ENCODE data around the gene TC2N. TPM values are rescaled to one million over a fixed set of nuclear protein-coding genes. Genes with fewer than 3 reads are reported as not detected.

The TC2N gene
- total RNA-seq (100 to 1,000 TPM; 126 to 284 TPM), polyA plus RNA-seq (10 to 100 TPM; 50.7 to 66.4 TPM)
- long read RNA-seq, donor 1, full-length matches to known transcripts, result 3 of 243 reads
- long read RNA-seq, donor 1, partial matches to known transcripts, result 45 of 243 reads
- long read RNA-seq, donor 1, other reads (novel, unspliced or antisense), result 195 of 243 reads
- long read RNA-seq, donor 2, full-length matches to known transcripts, result 9 of 42 reads
- long read RNA-seq, donor 2, partial matches to known transcripts, result 5 of 42 reads
- long read RNA-seq, donor 2, other reads (novel, unspliced or antisense), result 28 of 42 reads

DNA sequence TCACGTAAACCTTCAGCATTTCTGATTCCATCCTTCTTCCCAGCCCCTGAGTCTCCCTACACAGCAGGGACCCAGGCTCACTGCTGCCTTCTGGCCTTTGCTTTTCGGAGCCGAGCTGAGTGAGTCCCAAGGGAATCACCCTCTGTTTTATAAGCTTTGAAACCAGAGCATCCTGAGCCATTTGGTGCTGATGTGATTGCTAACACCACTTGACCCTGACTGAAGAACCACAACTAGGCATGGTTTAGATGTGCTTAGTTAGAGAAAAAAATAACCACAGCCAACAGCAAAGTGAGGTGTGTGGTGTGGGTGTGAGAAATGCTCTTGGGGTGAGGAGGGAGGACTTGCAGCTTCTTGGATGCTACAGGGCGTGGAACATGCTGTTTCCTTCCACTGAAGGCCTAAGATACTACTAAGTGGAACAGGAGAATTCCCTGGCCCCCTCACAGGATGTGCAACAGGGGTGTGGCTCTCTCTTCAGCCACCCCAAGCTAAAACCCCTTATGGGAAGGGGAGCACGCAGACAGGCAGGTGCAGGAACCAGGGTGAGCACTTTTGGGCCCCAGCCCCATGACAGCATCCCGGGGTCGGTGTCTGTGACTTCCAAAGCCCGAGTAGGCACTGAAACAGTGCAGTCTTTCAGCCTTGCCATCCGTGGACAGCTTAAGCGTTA is at the start of gene TC2N:
TSS of gene TC2N (minus strand) at position 221 of the 673 bp plus-strand sequence. CDS start 53,767 bp downstream, outside the sequence.
- no peaks in the 10 kb centered on the region for H3K9me3 ChIP-seq (ENCODE audit: control insufficient read depth, low read length)
- H3K4me3 ChIP-seq (ENCODE audit: low read length in 2 of 2), result no peak within 1 kb of the TSS
- ATAC-seq (ENCODE audit: low FRiP score), result no peak
- H3K4me1 ChIP-seq (ENCODE audit: control insufficient read depth in 1 of 2, insufficient read depth in 2 of 2, low read length in 2 of 2), result peaks cover 0 to 4% of the 10 kb centered on the region in 2 donors
- WGBS, 2 donors, result 69 to 75% methylated on average over 10 of the region's 10 CpGs
- intact Hi-C loops (cut with DNase I), result no loop called here
- no peaks in the 10 kb centered on the region for H3K27me3 ChIP-seq (ENCODE audit: control insufficient read depth in 1 of 2, insufficient read depth in 2 of 2, low read length in 1 of 2)
- H3K36me3 ChIP-seq (ENCODE audit: control insufficient read depth in 1 of 2, insufficient read depth in 2 of 2, low read length in 1 of 2), result peaks cover 7 to 8% of the 10 kb centered on the region in 2 donors
- no peak for DNase-seq
- H3K27ac ChIP-seq (ENCODE audit: low read depth in 1 of 2, low read length in 2 of 2), result peak within 1 kb of the TSS in 1 of 2 donors; percentile 33

DNA sequence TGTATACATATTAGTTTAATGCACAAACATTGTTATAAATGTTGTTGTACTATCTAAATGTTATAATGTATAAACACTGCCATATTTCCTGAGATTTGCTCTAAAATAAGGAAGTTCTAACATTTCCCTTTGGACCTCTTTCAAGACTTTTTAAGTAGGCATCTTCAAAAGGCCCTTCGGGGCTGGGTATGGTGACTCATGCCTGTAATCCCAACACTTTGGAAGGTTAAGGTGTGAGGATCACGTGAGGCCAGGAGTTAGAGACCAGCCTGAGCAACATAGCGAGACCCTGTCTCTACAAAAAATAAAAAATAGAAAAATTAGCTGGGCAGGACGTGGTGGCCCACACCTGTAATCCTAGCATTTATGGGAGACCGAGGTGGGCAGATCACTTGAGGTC is 44.7 kb upstream of the TC2N start:
- H3K36me3 ChIP-seq (ENCODE audit: control insufficient read depth in 1 of 2, insufficient read depth in 2 of 2, low read length in 1 of 2), result peaks cover 0 to 2% of the 10 kb centered on the region in 2 donors
- no peak overlapping the region for H3K27ac ChIP-seq (ENCODE audit: low read depth in 1 of 2, low read length in 2 of 2)
- intact Hi-C loops (cut with DNase I), result loop anchor here in 1 of 2 donors (5.0 kb wide), 1 partner anchor 265 kb away; no protein-coding TSS in a partner anchor
- H3K4me1 ChIP-seq (ENCODE audit: control insufficient read depth in 1 of 2, insufficient read depth in 2 of 2, low read length in 2 of 2), result peaks cover 3% of the 10 kb centered on the region in 2 donors
- 63 to 66% methylated on average over 5 of the region's 5 CpGs for WGBS, 2 donors
- ATAC-seq (ENCODE audit: low FRiP score) (no peak), DNase-seq (no peak)
- no peaks in the 10 kb centered on the region for H3K27me3 ChIP-seq (ENCODE audit: control insufficient read depth in 1 of 2, insufficient read depth in 2 of 2, low read length in 1 of 2)
- no peak overlapping the region for H3K4me3 ChIP-seq (ENCODE audit: low read length in 2 of 2)
- no peaks in the 10 kb centered on the region for H3K9me3 ChIP-seq (ENCODE audit: control insufficient read depth, low read length)

- DNase-seq (no peak), ATAC-seq (ENCODE audit: low FRiP score) (peak; percentile 52)
- WGBS, 2 donors, result 40 to 44% methylated on average over 9 of the region's 9 CpGs
- Histone ChIP-seq H3K4me1 (ENCODE audit: control insufficient read depth in 1 of 2, insufficient read depth in 2 of 2, low read length in 2 of 2) (peaks cover 3% of the 10 kb centered on the region in 2 donors), H3K9me3 (ENCODE audit: control insufficient read depth, low read length) (no peaks in the 10 kb centered on the region), H3K36me3 (ENCODE audit: control insufficient read depth in 1 of 2, insufficient read depth in 2 of 2, low read length in 1 of 2) (peaks cover 0 to 2% of the 10 kb centered on the region in 2 donors), H3K27me3 (ENCODE audit: control insufficient read depth in 1 of 2, insufficient read depth in 2 of 2, low read length in 1 of 2) (no peaks in the 10 kb centered on the region), H3K4me3 (ENCODE audit: low read length in 2 of 2) (no peak overlapping the region), H3K27ac (ENCODE audit: low read depth in 1 of 2, low read length in 2 of 2) (peak overlapping the region; percentile 21 to 43)
- intact Hi-C loops (cut with DNase I), result loop anchor here in 1 of 2 donors (5.0 kb wide), 1 partner anchor 264 kb away; no protein-coding TSS in a partner anchor
These were observed 44.2 kb upstream of the TC2N start for GRCh38 chr14:91911474-91912032.

DNA sequence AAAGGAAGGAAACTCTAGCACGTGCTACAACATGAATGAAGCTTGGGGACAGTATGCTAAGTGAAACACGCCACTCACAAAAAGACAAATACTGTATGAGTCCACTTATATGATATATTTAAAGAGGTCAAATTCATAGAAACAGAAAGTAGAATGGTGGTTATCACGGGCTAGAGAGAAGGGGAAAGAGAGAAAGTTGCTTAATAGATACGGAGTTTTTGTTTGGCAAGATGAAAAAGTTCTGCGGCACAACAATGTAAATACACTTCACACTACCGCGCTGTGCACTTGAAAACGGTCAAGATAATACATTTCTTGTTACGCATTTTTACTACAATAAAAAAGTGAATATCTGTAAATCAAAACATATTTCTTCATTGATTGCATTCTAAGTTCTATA is 42.9 kb upstream of the TC2N start:
- no peak overlapping the region for H3K4me3 ChIP-seq (ENCODE audit: low read length in 2 of 2)
- intact Hi-C loops (cut with DNase I), result loop anchor here in 1 of 2 donors (5.0 kb wide), 1 partner anchor 263 kb away; no protein-coding TSS in a partner anchor
- peaks cover 0 to 2% of the 10 kb centered on the region in 2 donors for H3K36me3 ChIP-seq (ENCODE audit: control insufficient read depth in 1 of 2, insufficient read depth in 2 of 2, low read length in 1 of 2)
- no peaks in the 10 kb centered on the region for H3K27me3 ChIP-seq (ENCODE audit: control insufficient read depth in 1 of 2, insufficient read depth in 2 of 2, low read length in 1 of 2)
- ATAC-seq (ENCODE audit: low FRiP score) (no peak), DNase-seq (no peak)
- H3K4me1 ChIP-seq (ENCODE audit: control insufficient read depth in 1 of 2, insufficient read depth in 2 of 2, low read length in 2 of 2), result peaks cover 3% of the 10 kb centered on the region in 2 donors
- H3K27ac ChIP-seq (ENCODE audit: low read depth in 1 of 2, low read length in 2 of 2), result no peak overlapping the region
- H3K9me3 ChIP-seq (ENCODE audit: control insufficient read depth, low read length), result no peaks in the 10 kb centered on the region
- WGBS, 2 donors, result 79 to 85% methylated on average over 9 of the region's 9 CpGs

DNA sequence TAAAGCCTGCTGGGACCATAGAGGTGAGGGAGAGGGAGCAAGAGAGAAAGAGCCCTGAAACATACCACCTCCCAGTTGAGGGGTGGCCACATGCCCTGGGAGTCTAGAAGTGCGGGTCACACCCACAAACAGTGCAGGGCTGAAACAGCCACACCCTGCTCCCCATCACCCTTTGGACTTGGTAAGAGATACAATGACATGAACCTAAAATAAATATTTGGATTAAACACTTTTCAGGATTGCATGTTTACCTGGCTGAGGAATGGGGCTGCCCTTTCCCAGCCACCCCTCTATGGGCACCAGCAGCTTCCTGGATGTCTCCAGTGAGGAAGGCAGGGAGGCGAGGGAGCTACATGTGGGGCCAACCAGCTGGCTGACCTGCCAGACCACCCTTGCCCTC is 39.0 kb upstream of the TC2N start:
- Histone ChIP-seq H3K27ac (ENCODE audit: low read depth in 1 of 2, low read length in 2 of 2) (peak overlapping the region in 1 of 2 donors; percentile 53), H3K36me3 (ENCODE audit: control insufficient read depth in 1 of 2, insufficient read depth in 2 of 2, low read length in 1 of 2) (peaks cover 0 to 2% of the 10 kb centered on the region in 2 donors), H3K4me1 (ENCODE audit: control insufficient read depth in 1 of 2, insufficient read depth in 2 of 2, low read length in 2 of 2) (peaks cover 5 to 18% of the 10 kb centered on the region in 2 donors), H3K9me3 (ENCODE audit: control insufficient read depth, low read length) (no peaks in the 10 kb centered on the region), H3K27me3 (ENCODE audit: control insufficient read depth in 1 of 2, insufficient read depth in 2 of 2, low read length in 1 of 2) (no peaks in the 10 kb centered on the region), H3K4me3 (ENCODE audit: low read length in 2 of 2) (no peak overlapping the region)
- 91 to 95% methylated on average over 2 of the region's 2 CpGs for WGBS, 2 donors
- ATAC-seq (ENCODE audit: low FRiP score) (no peak), DNase-seq (no peak)
- intact Hi-C loops (cut with DNase I), result no loop called here

DNA sequence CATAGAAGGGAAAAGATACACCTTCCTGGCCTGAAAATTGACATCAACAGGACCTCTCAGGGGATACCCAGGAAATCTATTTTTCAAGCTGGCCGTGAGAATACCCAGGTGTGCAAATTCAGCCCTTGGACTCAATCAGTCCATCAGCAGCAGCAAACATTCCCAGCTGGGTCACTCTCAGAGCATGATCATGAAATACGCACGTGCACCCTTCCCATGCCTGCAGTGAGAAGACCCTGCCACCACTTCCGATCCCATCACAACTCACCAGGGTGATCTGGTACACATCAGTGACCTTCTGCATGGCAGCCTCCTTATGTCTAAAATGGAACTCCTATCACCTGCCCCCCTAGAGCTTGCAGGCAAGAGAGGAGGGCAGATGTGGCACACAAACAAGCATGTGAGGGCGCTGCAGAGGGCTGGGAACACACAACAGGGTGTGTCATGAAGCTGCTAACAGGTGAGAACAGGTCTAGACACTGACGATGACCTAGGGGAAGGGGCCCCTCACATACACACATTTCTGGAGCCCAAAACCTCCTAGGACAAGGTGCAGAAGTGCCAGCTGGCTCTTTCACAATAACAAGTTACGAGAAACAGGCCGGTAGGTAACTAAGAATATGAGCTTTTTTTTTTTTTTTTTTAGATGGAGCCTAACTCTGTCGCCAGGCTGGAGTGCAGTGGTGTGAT is 37.8 kb upstream of the TC2N start:
- intact Hi-C loops (cut with DNase I), result loop anchor here in 1 of 2 donors (5.0 kb wide), 1 partner anchor 77 kb away; no protein-coding TSS in a partner anchor
- H3K36me3 ChIP-seq (ENCODE audit: control insufficient read depth in 1 of 2, insufficient read depth in 2 of 2, low read length in 1 of 2), result peaks cover 0 to 2% of the 10 kb centered on the region in 2 donors
- no peak for ATAC-seq (ENCODE audit: low FRiP score)
- no peak overlapping the region for H3K4me3 ChIP-seq (ENCODE audit: low read length in 2 of 2)
- peak overlapping the region; percentile 23 to 99 for H3K27ac ChIP-seq (ENCODE audit: low read depth in 1 of 2, low read length in 2 of 2)
- WGBS, 2 donors, result 58 to 63% methylated on average over 9 of the region's 9 CpGs
- peaks cover 5 to 19% of the 10 kb centered on the region in 2 donors for H3K4me1 ChIP-seq (ENCODE audit: control insufficient read depth in 1 of 2, insufficient read depth in 2 of 2, low read length in 2 of 2)
- no peaks in the 10 kb centered on the region for H3K27me3 ChIP-seq (ENCODE audit: control insufficient read depth in 1 of 2, insufficient read depth in 2 of 2, low read length in 1 of 2)
- DNase-seq, result no peak
- no peaks in the 10 kb centered on the region for H3K9me3 ChIP-seq (ENCODE audit: control insufficient read depth, low read length)

DNA sequence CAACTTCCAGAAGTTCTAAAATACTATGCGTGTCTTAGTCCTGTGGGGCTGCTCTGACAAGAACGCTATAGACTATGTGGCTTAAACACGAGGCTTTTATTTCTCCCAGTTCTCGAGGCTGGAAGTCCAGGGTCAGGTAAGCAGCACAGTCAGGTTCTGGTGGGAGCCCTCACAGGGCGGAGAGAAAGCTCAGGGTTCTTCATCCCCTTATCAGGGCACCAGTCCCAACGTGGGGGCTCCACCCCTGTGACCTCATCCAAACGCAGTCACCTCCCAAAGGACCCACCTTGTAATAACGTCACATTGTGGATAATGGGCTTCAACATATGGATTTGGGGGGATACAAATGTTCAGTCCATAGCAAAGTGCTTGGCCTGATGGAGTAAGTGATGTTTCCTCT is 37.1 kb upstream of the TC2N start:
- no peak for ATAC-seq (ENCODE audit: low FRiP score)
- H3K36me3 ChIP-seq (ENCODE audit: control insufficient read depth in 1 of 2, insufficient read depth in 2 of 2, low read length in 1 of 2), result peaks cover 0 to 2% of the 10 kb centered on the region in 2 donors
- peaks cover 8 to 19% of the 10 kb centered on the region in 2 donors for H3K4me1 ChIP-seq (ENCODE audit: control insufficient read depth in 1 of 2, insufficient read depth in 2 of 2, low read length in 2 of 2)
- H3K9me3 ChIP-seq (ENCODE audit: control insufficient read depth, low read length), result no peaks in the 10 kb centered on the region
- no peaks in the 10 kb centered on the region for H3K27me3 ChIP-seq (ENCODE audit: control insufficient read depth in 1 of 2, insufficient read depth in 2 of 2, low read length in 1 of 2)
- intact Hi-C loops (cut with DNase I), result loop anchor here in 1 of 2 donors (5.0 kb wide), 1 partner anchor 78 kb away; no protein-coding TSS in a partner anchor
- no peak for DNase-seq
- WGBS, 2 donors, result 55 to 61% methylated on average over 8 of the region's 8 CpGs
- H3K4me3 ChIP-seq (ENCODE audit: low read length in 2 of 2), result no peak overlapping the region
- peak overlapping the region; percentile 23 to 99 for H3K27ac ChIP-seq (ENCODE audit: low read depth in 1 of 2, low read length in 2 of 2)

DNA sequence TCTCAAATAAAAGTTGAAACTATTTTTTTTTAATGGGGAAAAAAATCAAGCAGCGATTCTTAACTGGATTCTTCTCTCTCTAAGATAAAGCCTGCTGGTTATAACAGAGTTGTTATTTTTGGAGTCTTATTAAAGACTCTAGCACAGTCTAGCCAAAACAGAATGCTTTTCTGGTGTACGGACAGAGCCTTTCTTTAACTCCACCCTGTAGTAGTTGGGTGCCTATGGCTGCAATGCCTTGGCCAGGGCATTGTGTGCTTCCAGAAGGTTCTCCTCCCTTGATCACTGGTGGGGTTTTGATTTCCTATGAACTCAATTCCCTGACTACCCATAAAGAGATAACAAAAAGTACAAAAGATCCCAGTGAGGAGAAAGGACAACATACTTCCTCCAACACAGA is 35.7 kb upstream of the TC2N start:
- no peaks in the 10 kb centered on the region for H3K9me3 ChIP-seq (ENCODE audit: control insufficient read depth, low read length)
- peak overlapping the region; percentile 85 to 99 for H3K27ac ChIP-seq (ENCODE audit: low read depth in 1 of 2, low read length in 2 of 2)
- DNase-seq, result no peak
- peaks cover 0 to under 1% of the 10 kb centered on the region in 2 donors for H3K36me3 ChIP-seq (ENCODE audit: control insufficient read depth in 1 of 2, insufficient read depth in 2 of 2, low read length in 1 of 2)
- peak; percentile 35 for ATAC-seq (ENCODE audit: low FRiP score)
- WGBS, 2 donors, result 2 to 4% methylated on average over 2 of the region's 2 CpGs
- H3K4me3 ChIP-seq (ENCODE audit: low read length in 2 of 2), result no peak overlapping the region
- H3K27me3 ChIP-seq (ENCODE audit: control insufficient read depth in 1 of 2, insufficient read depth in 2 of 2, low read length in 1 of 2), result no peaks in the 10 kb centered on the region
- peaks cover 11 to 19% of the 10 kb centered on the region in 2 donors for H3K4me1 ChIP-seq (ENCODE audit: control insufficient read depth in 1 of 2, insufficient read depth in 2 of 2, low read length in 2 of 2)
- intact Hi-C loops (cut with DNase I), result loop anchor here in 1 of 2 donors (2.0 to 5.0 kb wide), 2 partner anchors 24 to 79 kb away; no protein-coding TSS in a partner anchor
